HepG2 (cell line): ENCODE measurements around the gene USP20. TPM values are rescaled to one million over a fixed set of nuclear protein-coding genes. Genes with fewer than 3 reads are reported as not detected.

ENCODE experiments used
- ATAC-seq: fragments of 200-7000 bp; cut with Tn5 transposase; 3 replicates; pipeline ENCODE4 v1.9.1; 2020; ENCODE audit warnings: mild to moderate bottlenecking, moderate library complexity
- BruUV-seq: library from RNA; stranded (reverse); fragments of 400-500 nt; replicated peaks from 2 replicates; lab custom pipeline; 2021; lab: Mats Ljungman, UMichigan
- CTCF ChIA-PET: fragments of 300-600 bp; formaldehyde crosslinking; extraction: SDS; loops from one replicate; lab custom pipeline; 2021; ENCODE audit warnings: low total read pairs, inconsistent platforms, low intra/inter-chr PET ratio; lab: Yijun Ruan, JAX
- POLR2A ChIA-PET: fragments of 350-600 bp; sonication (Branson Sonifier 250); formaldehyde crosslinking; loops from one replicate; lab custom pipeline; 2020; ENCODE audit warnings: antibody characterized with exemption, inconsistent platforms; lab: Yijun Ruan, JAX
- DNase-seq: peaks from one replicate; pipeline ENCODE4 v3.0.0-alpha.2; 2015; ENCODE audit warnings: low spot score
- FAIRE-seq: peaks from 3 replicates; lab custom pipeline; 2011; peaks lifted over from hg19 to GRCh38; lab: Jason Lieb, UNC
- H2AFZ ChIP-seq: one replicate; pipeline ENCODE4 v1.6.1; 2011; ENCODE audit warnings: low read length, inconsistent platforms
- H3K27ac ChIP-seq: fragments of 300-600 bp; 3 replicates; pipeline ENCODE4 v1.8.0; 2011; ENCODE audit warnings: mixed run types, mild to moderate bottlenecking, mixed read lengths, low read length, inconsistent platforms; ENCODE audit not compliant: insufficient read depth; ENCODE audit errors: extremely low read length
- H3K27me3 ChIP-seq, 2 experiments: fragments of 200-600 bp in 1 of 2; 2 replicates in 1 of 2; 3 replicates in 1 of 2; pipeline versions ENCODE4 v1.6.0 to v1.8.0; 2011; ENCODE audit warnings: low read length in 2 of 2, mild to moderate bottlenecking in 2 of 2, moderate library complexity in 2 of 2, inconsistent platforms in 1 of 2; ENCODE audit not compliant: insufficient read depth in 2 of 2, control insufficient read depth in 1 of 2
- H3K36me3 ChIP-seq, 2 experiments: fragments of 200-600 bp in 1 of 2; replicated peaks in 1 of 2; 2 replicates in 1 of 2; 3 replicates in 1 of 2; pipeline versions ENCODE4 v1.5.1 to v1.8.0; 2011; ENCODE audit warnings: low read length in 2 of 2, inconsistent platforms in 1 of 2; ENCODE audit not compliant: insufficient read depth in 2 of 2, control insufficient read depth in 1 of 2
- H3K4me1 ChIP-seq: 2 replicates; pipeline ENCODE4 v1.5.1; 2012; ENCODE audit warnings: low read length, inconsistent platforms; ENCODE audit not compliant: insufficient read depth
- H3K4me2 ChIP-seq: 2 replicates; pipeline ENCODE4 v1.6.0; 2011; ENCODE audit warnings: low read depth, low read length, inconsistent platforms
- H3K4me3 ChIP-seq, 3 experiments: fragments of 200-600 bp in 1 of 3; sonication (generic), shearing (Covaris generic) in 1 of 3; replicated peaks in 1 of 3; 2 replicates each; pipeline ENCODE4 v1.5.1; 2011 to 2016; ENCODE audit warnings: low read length in 3 of 3, inconsistent platforms in 2 of 3, low read depth in 2 of 3, mild to moderate bottlenecking in 2 of 3, control low read depth in 1 of 3, mixed read lengths in 1 of 3; ENCODE audit not compliant: insufficient read depth in 1 of 3
- H3K79me2 ChIP-seq: one replicate; pipeline ENCODE4 v1.6.1; 2011; ENCODE audit warnings: low read length, inconsistent platforms; ENCODE audit not compliant: insufficient read depth
- H3K9ac ChIP-seq: 2 replicates; pipeline ENCODE4 v1.6.0; 2011; ENCODE audit warnings: mild to moderate bottlenecking, low read depth, low read length, inconsistent platforms; ENCODE audit not compliant: insufficient read depth
- H3K9me3 ChIP-seq: 2 replicates; pipeline ENCODE4 v1.5.1; 2012; ENCODE audit warnings: mild to moderate bottlenecking, low read length
- H4K20me1 ChIP-seq: 2 replicates; pipeline ENCODE4 v1.6.0; 2011; ENCODE audit warnings: inconsistent platforms, mild to moderate bottlenecking, low read length, moderate library complexity; ENCODE audit not compliant: insufficient read depth
- FIP1L1 ChIP-seq: fragments of 200-400 bp; formaldehyde crosslinking; IDR thresholded peaks from 2 replicates; pipeline ENCODE4 v1.6.1; 2018; ENCODE audit warnings: low read depth, mild to moderate bottlenecking, low read length, moderate library complexity, borderline replicate concordance; ENCODE audit not compliant: insufficient read depth
- MAFG ChIP-seq: sonication (generic); formaldehyde crosslinking; IDR thresholded peaks from 2 replicates; pipeline ENCODE4 v1.5.1; 2020; ENCODE audit warnings: mild to moderate bottlenecking, missing genetic modification reagents
- NCOA2 ChIP-seq: sonication (generic); formaldehyde crosslinking; IDR thresholded peaks from 2 replicates; pipeline ENCODE4 v1.8.0; 2022; ENCODE audit warnings: inconsistent platforms
- TEAD2 ChIP-seq: sonication (generic); formaldehyde crosslinking; IDR thresholded peaks from 2 replicates; pipeline ENCODE4 v1.9.0; 2021; ENCODE audit warnings: missing genetic modification reagents
- WGBS: methylation state at CpG from one replicate; pipeline ENCODE4 v1.1.6; 2017; ENCODE audit warnings: low lambda C conversion rate; 5-methylcytosine and 5-hydroxymethylcytosine counted together
- in situ Hi-C: cut with HindIII; loops from 2 replicates; pipeline ENCODE4 v1.10.0; 2017; ENCODE audit warnings: low pct_unique_long_range_greater_than_20kb; ENCODE audit not compliant: extremely low pct_ligation_motif_present
- intact Hi-C: fragments of 100-400 bp; cut with micrococcal nuclease; formaldehyde crosslinking; loops from one replicate; pipeline ENCODE4 v1.10.0; 2022; ENCODE audit not compliant: unreplicated experiment
- polyA plus RNA-seq, 8 experiments: library from polyadenylated mRNA; depleted of rRNA in 3 of 8; stranded (reverse) in 7 of 8; unstranded in 1 of 8; fragments of >200 nt; fragmentation: Illumina TruSeq in 4 of 8; extraction: Trizol in 4 of 8; gene quantifications; 2 replicates each; pipeline versions ENCODE4 v1.2.1 to v1.2.3, GENCODE V29; 2011 to 2016; ENCODE audit warnings: low read depth in 4 of 8, missing spikeins in 1 of 8, mixed read lengths in 1 of 8; ENCODE audit not compliant: insufficient read depth in 1 of 8
- total RNA-seq, 5 experiments: library from RNA; depleted of rRNA; stranded (reverse); fragments of >200 nt; fragmentation: Illumina TruSeq; extraction: Trizol; gene quantifications; 2 replicates each; pipeline ENCODE4 v1.2.3, GENCODE V29; 2016; ENCODE audit warnings: low read depth in 1 of 5
- TF ChIP-seq, protein P1 (sequence below): sonication (generic); formaldehyde crosslinking; IDR thresholded peaks from 2 replicates; pipeline ENCODE4 v1.9.0; 2021; ENCODE audit warnings: missing genetic modification reagents, borderline replicate concordance
- TF ChIP-seq, protein P2 (sequence below): sonication (generic); formaldehyde crosslinking; IDR thresholded peaks from 2 replicates; pipeline ENCODE4 v1.8.0; 2022; ENCODE audit warnings: missing genetic modification reagents, low read depth, mild to moderate bottlenecking, borderline replicate concordance
- TF ChIP-seq, protein P3 (sequence below): sonication (generic); formaldehyde crosslinking; IDR thresholded peaks from 2 replicates; pipeline ENCODE4 v1.5.0; 2020; ENCODE audit warnings: mild to moderate bottlenecking, missing genetic modification reagents

USP20 gene
- total and polyA plus RNA-seq, 2 of the 13 experiments (the other 11 are each of a cell fraction or from before 2014, with no cell fraction given) = 4.4 to 5.9 TPM

DNA sequence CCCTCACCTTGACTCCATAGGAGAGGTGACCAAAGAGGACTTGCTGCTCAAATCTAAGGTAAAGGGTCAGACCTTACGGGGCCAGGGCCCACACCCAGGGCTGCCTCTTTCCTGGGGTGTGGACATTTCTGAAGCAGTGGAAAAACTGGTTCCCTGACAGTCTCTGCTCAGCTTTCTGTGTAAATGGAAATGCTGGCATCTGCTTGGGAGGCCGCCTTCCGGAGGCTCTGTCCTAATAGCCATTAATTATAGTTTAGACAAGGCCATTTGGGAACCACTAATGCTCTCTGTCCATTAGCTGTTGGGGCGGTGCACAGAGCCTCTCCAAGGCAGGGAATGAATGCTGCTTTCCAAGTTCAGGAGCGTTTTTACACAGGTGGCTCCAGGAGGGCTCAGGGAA lies 17.3 kb downstream of the USP20 start:
- TF ChIP-seq, protein P1, sequence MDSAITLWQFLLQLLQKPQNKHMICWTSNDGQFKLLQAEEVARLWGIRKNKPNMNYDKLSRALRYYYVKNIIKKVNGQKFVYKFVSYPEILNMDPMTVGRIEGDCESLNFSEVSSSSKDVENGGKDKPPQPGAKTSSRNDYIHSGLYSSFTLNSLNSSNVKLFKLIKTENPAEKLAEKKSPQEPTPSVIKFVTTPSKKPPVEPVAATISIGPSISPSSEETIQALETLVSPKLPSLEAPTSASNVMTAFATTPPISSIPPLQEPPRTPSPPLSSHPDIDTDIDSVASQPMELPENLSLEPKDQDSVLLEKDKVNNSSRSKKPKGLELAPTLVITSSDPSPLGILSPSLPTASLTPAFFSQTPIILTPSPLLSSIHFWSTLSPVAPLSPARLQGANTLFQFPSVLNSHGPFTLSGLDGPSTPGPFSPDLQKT (CRISPR knock-in tag) = no peak
- TF ChIP-seq TEAD2 (CRISPR knock-in tag) (no peak), MAFG (no peak), NCOA2 (CRISPR knock-in tag) (no peak), FIP1L1 (no peak)
- TF ChIP-seq, protein P2, sequence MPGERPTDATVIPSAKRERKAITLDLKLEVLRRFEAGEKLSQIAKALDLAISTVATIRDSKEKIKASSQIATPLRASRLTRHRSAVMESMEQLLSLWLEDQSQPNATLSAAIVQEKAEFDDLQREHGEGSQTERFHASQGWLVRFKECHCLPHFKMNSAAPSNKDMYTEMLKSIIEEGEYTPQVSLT (CRISPR knock-in tag) = no peak
- TF ChIP-seq, protein P3, sequence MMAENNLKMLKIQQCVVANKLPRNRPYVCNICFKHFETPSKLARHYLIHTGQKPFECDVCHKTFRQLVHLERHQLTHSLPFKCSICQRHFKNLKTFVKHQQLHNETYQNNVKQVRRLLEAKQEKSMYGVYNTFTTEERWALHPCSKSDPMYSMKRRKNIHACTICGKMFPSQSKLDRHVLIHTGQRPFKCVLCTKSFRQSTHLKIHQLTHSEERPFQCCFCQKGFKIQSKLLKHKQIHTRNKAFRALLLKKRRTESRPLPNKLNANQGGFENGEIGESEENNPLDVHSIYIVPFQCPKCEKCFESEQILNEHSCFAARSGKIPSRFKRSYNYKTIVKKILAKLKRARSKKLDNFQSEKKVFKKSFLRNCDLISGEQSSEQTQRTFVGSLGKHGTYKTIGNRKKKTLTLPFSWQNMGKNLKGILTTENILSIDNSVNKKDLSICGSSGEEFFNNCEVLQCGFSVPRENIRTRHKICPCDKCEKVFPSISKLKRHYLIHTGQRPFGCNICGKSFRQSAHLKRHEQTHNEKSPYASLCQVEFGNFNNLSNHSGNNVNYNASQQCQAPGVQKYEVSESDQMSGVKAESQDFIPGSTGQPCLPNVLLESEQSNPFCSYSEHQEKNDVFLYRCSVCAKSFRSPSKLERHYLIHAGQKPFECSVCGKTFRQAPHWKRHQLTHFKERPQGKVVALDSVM (CRISPR knock-in tag) = no peak
- FAIRE-seq = no peak
- H3K36me3 ChIP-seq = peaks cover 3 to 16% of the 10 kb centered on the region in 2 experiments; a peak in 3 of 5 replicates
- no peak overlapping the region for H3K4me2 ChIP-seq
- intact Hi-C loops (no loop called here), in situ Hi-C loops (no loop called here)
- H3K79me2 ChIP-seq = no peaks in the 10 kb centered on the region
- H3K9me3 ChIP-seq = no peaks in the 10 kb centered on the region
- no peaks in the 10 kb centered on the region for H3K4me1 ChIP-seq
- ChIA-PET CTCF (no interaction called here), POLR2A (no interaction called here)
- ATAC-seq = no peak
- no peak overlapping the region for H3K9ac ChIP-seq
- H3K4me3 ChIP-seq = no peak overlapping the region
- no peak for DNase-seq
- H2AFZ ChIP-seq = no peak overlapping the region
- H3K27me3 ChIP-seq = no peaks in the 10 kb centered on the region
- WGBS = 81% methylated on average over 3 of the region's 5 CpGs
- H4K20me1 ChIP-seq = no peaks in the 10 kb centered on the region
- no peak overlapping the region for H3K27ac ChIP-seq
- no TSS peak for BruUV-seq
